H9 (cell line): ENCODE data around the gene DENND4A. TPM values are rescaled to one million over a fixed set of nuclear protein-coding genes. Genes with fewer than 3 reads are reported as not detected.

ENCODE experiments used
- DNase-seq: peaks from one replicate; pipeline ENCODE4 v3.0.0-alpha.2; 2017
- H2AFZ ChIP-seq: one replicate; pipeline ENCODE4 v1.6.1; 2013; ENCODE audit warnings: mild to moderate bottlenecking, low read length, control low read depth, moderate library complexity
- H2AK5ac ChIP-seq: 2 replicates; pipeline ENCODE4 v1.6.1; 2013; ENCODE audit warnings: low read length, control low read depth, mixed read lengths; ENCODE audit not compliant: insufficient read length
- H2BK120ac ChIP-seq: one replicate; pipeline ENCODE4 v1.6.1; 2013; ENCODE audit warnings: low read depth, mild to moderate bottlenecking, low read length, control low read depth, inconsistent platforms; ENCODE audit not compliant: poor library complexity, severe bottlenecking
- H2BK12ac ChIP-seq: 2 replicates; pipeline ENCODE4 v1.6.1; 2013; ENCODE audit warnings: low read length, control low read depth, mixed read lengths, low read depth; ENCODE audit not compliant: insufficient read length
- H2BK15ac ChIP-seq: 2 replicates; pipeline ENCODE4 v1.6.1; 2013; ENCODE audit warnings: low read depth, low read length, control low read depth
- H2BK20ac ChIP-seq: one replicate; pipeline ENCODE4 v1.6.1; 2013; ENCODE audit warnings: low read depth, mild to moderate bottlenecking, low read length, control low read depth, inconsistent platforms; ENCODE audit not compliant: poor library complexity, severe bottlenecking
- H2BK5ac ChIP-seq: 2 replicates; pipeline ENCODE4 v1.6.1; 2013; ENCODE audit warnings: low read length, control low read depth, mixed read lengths; ENCODE audit not compliant: insufficient read length
- H3K14ac ChIP-seq: 2 replicates; pipeline ENCODE4 v1.6.1; 2013; ENCODE audit warnings: low read length, control low read depth; ENCODE audit not compliant: insufficient read depth
- H3K18ac ChIP-seq: 2 replicates; pipeline ENCODE4 v1.6.1; 2013; ENCODE audit warnings: low read depth, mild to moderate bottlenecking, mixed read lengths, low read length, control low read depth; ENCODE audit not compliant: insufficient read length
- H3K23ac ChIP-seq: 2 replicates; pipeline ENCODE4 v1.6.1; 2013; ENCODE audit warnings: low read length, control low read depth, mixed read lengths, low read depth; ENCODE audit not compliant: insufficient read length
- H3K23me2 ChIP-seq: 2 replicates; pipeline ENCODE4 v1.6.1; 2013; ENCODE audit warnings: low read depth, mild to moderate bottlenecking, mixed read lengths, low read length, control low read depth; ENCODE audit not compliant: insufficient read length, poor library complexity, severe bottlenecking
- H3K27ac ChIP-seq: 2 replicates; pipeline ENCODE4 v1.5.1; 2013; ENCODE audit warnings: low read length, control low read depth, mixed read lengths, low read depth; ENCODE audit not compliant: insufficient read length
- H3K27me3 ChIP-seq: 2 replicates; pipeline ENCODE4 v1.6.1; 2013; ENCODE audit warnings: low read length, control low read depth, inconsistent platforms; ENCODE audit not compliant: insufficient read depth
- H3K4ac ChIP-seq: 2 replicates; pipeline ENCODE4 v1.6.1; 2013; ENCODE audit warnings: low read depth, mild to moderate bottlenecking, control low read depth, inconsistent platforms, low read length, moderate library complexity
- H3K4me1 ChIP-seq: 2 replicates; pipeline ENCODE4 v1.6.1; 2013; ENCODE audit warnings: low read length, control low read depth, inconsistent platforms; ENCODE audit not compliant: insufficient read depth
- H3K4me2 ChIP-seq: 2 replicates; pipeline ENCODE4 v1.6.1; 2013; ENCODE audit warnings: low read length, control low read depth, mixed read lengths; ENCODE audit not compliant: insufficient read length, insufficient read depth
- H3K56ac ChIP-seq: 2 replicates; pipeline ENCODE4 v1.6.1; 2013; ENCODE audit warnings: low read depth, mild to moderate bottlenecking, mixed read lengths, low read length, control low read depth; ENCODE audit not compliant: insufficient read length
- H3K79me1 ChIP-seq: 2 replicates; pipeline ENCODE4 v1.6.1; 2013; ENCODE audit warnings: low read depth, mild to moderate bottlenecking, moderate library complexity, low read length, control low read depth, inconsistent platforms; ENCODE audit not compliant: insufficient read depth, poor library complexity, severe bottlenecking
- H3K79me2 ChIP-seq: 2 replicates; pipeline ENCODE4 v1.6.1; 2013; ENCODE audit warnings: low read length, control low read depth, inconsistent platforms; ENCODE audit not compliant: insufficient read depth
- H3K9ac ChIP-seq: 2 replicates; pipeline ENCODE4 v1.6.1; 2013; ENCODE audit warnings: low read length, control low read depth, mixed read lengths; ENCODE audit not compliant: insufficient read length; ENCODE audit errors: extremely low read depth
- H3K9me3 ChIP-seq: one replicate; pipeline ENCODE4 v1.6.1; 2013; ENCODE audit warnings: low read depth, low read length, inconsistent platforms; ENCODE audit not compliant: control insufficient read depth
- H3T11ph ChIP-seq: one replicate; pipeline ENCODE4 v1.6.1; 2013; ENCODE audit warnings: mild to moderate bottlenecking, low read length, control low read depth, inconsistent platforms
- H4K20me1 ChIP-seq: one replicate; pipeline ENCODE4 v1.6.1; 2013; ENCODE audit not compliant: control insufficient read depth, insufficient read length, insufficient read depth
- H4K5ac ChIP-seq: 2 replicates; pipeline ENCODE4 v1.6.1; 2013; ENCODE audit warnings: low read depth, mild to moderate bottlenecking, mixed read lengths, low read length, control low read depth; ENCODE audit not compliant: insufficient read length
- H4K8ac ChIP-seq: replicated peaks from 2 replicates; pipeline ENCODE4 v1.6.1; 2013; ENCODE audit warnings: low read length, control low read depth, mixed read lengths, low read depth; ENCODE audit not compliant: insufficient read length
- H4K91ac ChIP-seq: 2 replicates; pipeline ENCODE4 v1.6.1; 2013; ENCODE audit warnings: low read depth, mild to moderate bottlenecking, moderate library complexity, mixed read lengths, low read length, control low read depth; ENCODE audit not compliant: insufficient read length
- H3K27ac Mint-ChIP-seq, 3 experiments: 2 replicates in 2 of 3; 3 replicates in 1 of 3; pipeline ENCODE4 v1.8.0; 2020 to 2021; ENCODE audit warnings: mixed read lengths in 3 of 3, mild to moderate bottlenecking in 1 of 3, moderate library complexity in 1 of 3
- H3K27me3 Mint-ChIP-seq: 2 replicates; pipeline ENCODE4 v1.8.0; 2021; ENCODE audit warnings: low read depth, mild to moderate bottlenecking, moderate library complexity, mixed read lengths
- H3K36me3 Mint-ChIP-seq, 3 experiments: 2 replicates in 2 of 3; 3 replicates in 1 of 3; pipeline ENCODE4 v1.8.0; 2020 to 2021; ENCODE audit warnings: low read depth in 3 of 3, mixed read lengths in 3 of 3; ENCODE audit not compliant: insufficient read depth in 1 of 3
- H3K4me1 Mint-ChIP-seq, 2 experiments: 2 replicates each; pipeline ENCODE4 v1.8.0; 2020; ENCODE audit warnings: mixed read lengths in 2 of 2
- H3K4me3 Mint-ChIP-seq, 2 experiments: 2 replicates in 1 of 2; 3 replicates in 1 of 2; pipeline ENCODE4 v1.8.0; 2020 to 2021; ENCODE audit warnings: mild to moderate bottlenecking in 2 of 2, mixed read lengths in 2 of 2, moderate library complexity in 1 of 2
- H3K9me3 Mint-ChIP-seq, 2 experiments: 2 replicates in 1 of 2; 3 replicates in 1 of 2; pipeline ENCODE4 v1.8.0; 2020; ENCODE audit warnings: mild to moderate bottlenecking in 2 of 2, mixed read lengths in 2 of 2, moderate library complexity in 1 of 2
- CTCF ChIP-seq: fragments of 200-600 bp; sonication (generic); conservative IDR thresholded peaks from 3 replicates; pipeline ENCODE4 v1.8.0; 2021; ENCODE audit warnings: antibody characterized with exemption, mild to moderate bottlenecking
- WGBS: extraction: QIAGEN DNeasy Blood & Tissue Kit; methylation state at CpG from one replicate; pipeline ENCODE4 v1.1.7; 2013; ENCODE audit warnings: missing lambda C conversion rate, low lambda C conversion rate, mixed read lengths; ENCODE audit not compliant: insufficient read length; ENCODE audit errors: extremely low coverage; 5-methylcytosine and 5-hydroxymethylcytosine counted together
- total RNA-seq: library from RNA; stranded (reverse); gene quantifications from 2 replicates; pipeline ENCODE4 v1.2.1, GENCODE V29; 2021

DENND4A gene
- total RNA-seq, 1 experiment from 2014 or later: 4.7 TPM

GRCh38 chr15:65712415-65712814 is 79.7 kb downstream of the DENND4A start:
- H3K4me1 Mint-ChIP-seq: no peaks in the 10 kb centered on the region
- no peak overlapping the region for H3K56ac ChIP-seq

More at GRCh38 chr15:65712415-65712814, 79.7 kb downstream of the DENND4A start:
- Mint-ChIP-seq H3K27me3 (no peaks in the 10 kb centered on the region), H3K27ac (no peak overlapping the region), H3K9me3 (peaks cover 4 to 5% of the 10 kb centered on the region in 2 experiments; a peak in 4 of 5 replicates), H3K4me3 (no peak overlapping the region), H3K36me3 (peaks cover 3 to 10% (median 7%) of the 10 kb centered on the region in 3 experiments; a peak in 4 of 7 replicates)
- H3T11ph ChIP-seq: no peak overlapping the region
- no peak overlapping the region for H2AK5ac ChIP-seq
- no peak overlapping the region for H3K23ac ChIP-seq
- no peak overlapping the region for H4K5ac ChIP-seq
- no peak overlapping the region for H2BK20ac ChIP-seq
- no peak overlapping the region for H4K91ac ChIP-seq
- H3K9me3 ChIP-seq: no peaks in the 10 kb centered on the region
- no peak overlapping the region for H2AFZ ChIP-seq
- no peak overlapping the region for H3K4ac ChIP-seq
- no peak overlapping the region for H2BK120ac ChIP-seq
- no peaks in the 10 kb centered on the region for H3K79me1 ChIP-seq
- no peak overlapping the region for H2BK12ac ChIP-seq
- no peaks in the 10 kb centered on the region for H4K20me1 ChIP-seq
- no peak overlapping the region for H3K4me2 ChIP-seq
- no peaks in the 10 kb centered on the region for H3K27me3 ChIP-seq
- no peak overlapping the region for H2BK5ac ChIP-seq
- TF ChIP-seq CTCF: no peak
- no peak overlapping the region for H3K27ac ChIP-seq
- no peak overlapping the region for H2BK15ac ChIP-seq
- H3K9ac ChIP-seq: no peak overlapping the region
- no peaks in the 10 kb centered on the region for H3K4me1 ChIP-seq
- no peak overlapping the region for H3K18ac ChIP-seq
- H3K23me2 ChIP-seq: no peaks in the 10 kb centered on the region
- H3K79me2 ChIP-seq: no peaks in the 10 kb centered on the region
- no peak overlapping the region for H4K8ac ChIP-seq
- H3K14ac ChIP-seq: no peak overlapping the region
- WGBS: no CpG with 5 or more reads among the region's 2 CpGs
- DNase-seq: no peak
